OCI-LY1 (cell line): ENCODE measurements around the gene ACAA1.

Source experiments
- CTCF ChIP-seq: fragments of 200-600 bp; sonication (generic), shearing (Covaris generic); IDR thresholded peaks from 2 replicates; pipeline ENCODE4 v1.5.1; 2017; ENCODE audit warnings: mild to moderate bottlenecking, antibody characterized with exemption, low read length, moderate library complexity, mixed read lengths
- EZH2 ChIP-seq: fragments of 200-600 bp; sonication (generic), shearing (Covaris generic); IDR thresholded peaks from 2 replicates; pipeline ENCODE4 v1.8.0; 2017; ENCODE audit warnings: borderline replicate concordance, mixed run types, mild to moderate bottlenecking, antibody characterized with exemption, low read length, moderate library complexity, mixed read lengths

GRCh38 chr3:38154625-38155255 is 17.8 kb upstream of the ACAA1 start:
- no peak for TF ChIP-seq EZH2
- TF ChIP-seq CTCF, result no peak
